ENCODE results near the gene METTL9.
A peak's percentile ranks its signal among the peaks of the same experiment; 100 is the strongest.
"Not testable (repeated sequence)": the region's sequence is repeated elsewhere in the genome, so short reads cannot be mapped to it uniquely, and the experiment has no call there.

Gene METTL9

DNA sequence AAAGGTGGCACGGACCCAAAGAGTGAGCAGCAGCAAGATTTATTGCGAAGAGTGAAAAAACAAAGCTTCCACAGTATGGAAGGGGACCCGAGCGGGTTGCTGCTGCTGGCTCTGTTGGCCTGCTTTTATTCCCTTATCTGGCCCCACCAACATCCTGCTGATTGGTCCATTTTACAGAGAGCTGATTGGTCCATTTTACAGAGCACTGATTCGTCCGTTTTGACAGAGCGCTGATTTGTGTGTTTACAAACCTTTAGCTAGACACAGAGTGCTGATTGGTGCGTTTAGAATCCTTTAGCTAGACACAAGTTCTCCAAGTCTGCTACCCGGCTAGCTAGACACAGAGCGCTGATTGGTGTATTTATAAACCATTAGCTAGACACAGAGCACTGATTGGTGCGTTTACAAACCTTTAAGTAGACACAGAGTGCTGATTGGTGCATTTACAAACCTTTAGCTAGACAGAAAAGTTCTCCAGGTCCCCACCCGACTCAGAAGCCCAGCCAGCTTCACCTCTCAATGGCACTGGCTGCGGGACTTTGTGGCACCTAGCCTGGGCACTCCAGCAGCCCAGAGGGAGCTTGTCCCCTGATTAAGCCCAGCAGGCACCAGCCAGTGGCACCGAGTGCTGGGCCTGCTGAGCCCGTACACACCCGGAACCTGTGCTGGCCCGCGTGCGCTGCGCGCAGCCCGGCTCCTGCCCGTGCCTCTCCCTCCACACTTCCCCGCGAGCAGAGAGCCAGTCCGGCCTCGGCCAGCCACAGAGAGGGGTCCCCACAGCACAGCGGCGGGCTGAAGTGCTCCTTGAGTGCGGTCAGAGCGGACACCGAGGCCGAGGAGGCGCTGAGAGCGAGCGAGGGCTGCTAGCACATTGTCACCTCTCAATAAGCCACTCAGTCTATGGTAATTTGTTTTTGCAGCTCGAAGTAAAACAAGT lies 37.9 kb downstream of the METTL9 start:
- DNase-seq (ENCODE audit: low read depth): no peak

DNA sequence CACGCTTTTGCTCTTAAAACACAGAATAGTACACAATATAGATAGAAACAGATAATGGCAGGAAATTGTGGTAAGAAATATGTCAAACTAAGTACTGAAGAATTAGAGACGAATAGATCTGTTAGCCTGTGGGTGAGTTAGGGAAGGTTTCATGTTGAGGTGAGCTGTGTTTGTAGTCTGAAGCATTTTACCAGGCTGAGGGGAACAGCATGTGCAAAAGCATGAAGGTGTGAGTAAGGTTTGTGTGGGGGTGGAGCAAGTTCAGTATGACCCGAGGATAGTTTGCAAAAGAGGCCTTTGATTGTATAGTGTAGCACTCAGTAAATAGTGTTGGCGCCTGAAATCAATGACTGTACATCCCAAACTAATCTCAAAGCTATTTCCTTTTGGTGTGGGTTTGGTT lies 39.2 kb downstream of the METTL9 start:
- DNase-seq (ENCODE audit: low read depth): peak; percentile 56

DNA sequence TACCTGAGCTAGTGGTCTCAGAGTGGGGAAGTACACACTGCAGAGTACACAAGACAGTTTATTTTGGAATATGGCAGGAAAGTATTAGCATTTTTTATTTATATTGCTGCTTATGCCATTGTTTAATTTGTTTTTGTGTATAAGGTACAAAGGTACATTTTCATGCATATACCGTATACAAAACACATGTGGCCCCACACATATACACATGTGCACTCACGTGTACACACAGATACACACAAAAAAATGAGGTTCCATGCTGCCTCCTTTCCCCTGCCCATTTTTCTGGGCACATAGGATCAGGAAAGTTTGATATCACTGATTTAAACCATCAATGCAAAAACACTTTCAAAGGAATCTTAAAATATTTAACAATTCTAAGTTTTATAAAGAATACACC lies 40.1 kb downstream of the METTL9 start:
- no peak for DNase-seq (ENCODE audit: low read depth)

GRCh38 chr16:21641916-21642315 lies 42.5 kb downstream of the METTL9 start:
- DNase-seq (ENCODE audit: low read depth): no peak

- DNase-seq (ENCODE audit: low read depth): no peak
Observed at GRCh38 chr16:21642861-21643260, 43.5 kb downstream of the METTL9 start.

GRCh38 chr16:21643785-21644184 lies 44.4 kb downstream of the METTL9 start:
- DNase-seq (ENCODE audit: low read depth): no peak

GRCh38 chr16:21644674-21645073 lies 45.3 kb downstream of the METTL9 start:
- DNase-seq (ENCODE audit: low read depth): no peak

DNA sequence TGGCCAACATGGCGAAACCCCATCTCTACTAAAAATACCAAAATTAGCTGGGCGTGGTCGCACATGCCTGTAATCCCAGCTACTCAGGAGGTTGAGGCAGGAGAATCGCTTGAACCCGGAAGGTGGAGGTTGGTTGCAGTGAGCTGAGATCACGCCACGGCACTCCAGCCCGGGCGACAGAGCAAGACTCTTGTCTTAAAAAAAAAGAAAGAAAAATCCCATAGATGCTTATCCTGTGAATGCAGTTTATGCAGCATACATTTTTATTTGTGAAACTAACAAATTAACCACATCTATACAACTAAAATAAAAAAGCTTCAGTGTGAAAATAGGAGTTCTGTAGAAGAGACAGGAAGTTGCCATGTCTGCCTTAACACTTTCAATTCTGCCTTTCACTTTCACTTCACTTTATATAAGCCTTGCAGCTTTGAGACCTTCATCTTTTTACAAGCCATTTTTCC lies 45.9 kb downstream of the METTL9 start:
- DNase-seq (ENCODE audit: low read depth): peak; percentile 50

DNA sequence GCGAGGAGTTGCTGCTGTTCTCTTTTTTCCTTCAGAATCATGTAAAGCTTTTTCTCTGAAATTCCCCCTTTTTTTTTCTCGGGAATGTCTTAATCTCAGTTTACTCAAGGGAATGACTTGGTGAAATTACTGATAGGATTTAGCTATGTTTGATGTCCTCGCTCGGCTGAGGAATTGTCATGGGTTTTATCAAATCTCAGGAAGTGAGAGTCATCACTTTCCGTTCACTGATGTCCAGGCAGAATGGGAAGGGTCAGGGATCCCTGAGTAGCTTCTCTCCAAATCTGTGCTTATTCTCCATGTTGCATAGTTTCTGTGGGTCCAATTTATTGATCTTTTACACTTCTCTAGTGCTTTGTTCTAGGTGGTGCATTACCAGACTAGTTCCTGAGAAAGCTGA lies 46.7 kb downstream of the METTL9 start:
- DNase-seq (ENCODE audit: low read depth): no peak

DNA sequence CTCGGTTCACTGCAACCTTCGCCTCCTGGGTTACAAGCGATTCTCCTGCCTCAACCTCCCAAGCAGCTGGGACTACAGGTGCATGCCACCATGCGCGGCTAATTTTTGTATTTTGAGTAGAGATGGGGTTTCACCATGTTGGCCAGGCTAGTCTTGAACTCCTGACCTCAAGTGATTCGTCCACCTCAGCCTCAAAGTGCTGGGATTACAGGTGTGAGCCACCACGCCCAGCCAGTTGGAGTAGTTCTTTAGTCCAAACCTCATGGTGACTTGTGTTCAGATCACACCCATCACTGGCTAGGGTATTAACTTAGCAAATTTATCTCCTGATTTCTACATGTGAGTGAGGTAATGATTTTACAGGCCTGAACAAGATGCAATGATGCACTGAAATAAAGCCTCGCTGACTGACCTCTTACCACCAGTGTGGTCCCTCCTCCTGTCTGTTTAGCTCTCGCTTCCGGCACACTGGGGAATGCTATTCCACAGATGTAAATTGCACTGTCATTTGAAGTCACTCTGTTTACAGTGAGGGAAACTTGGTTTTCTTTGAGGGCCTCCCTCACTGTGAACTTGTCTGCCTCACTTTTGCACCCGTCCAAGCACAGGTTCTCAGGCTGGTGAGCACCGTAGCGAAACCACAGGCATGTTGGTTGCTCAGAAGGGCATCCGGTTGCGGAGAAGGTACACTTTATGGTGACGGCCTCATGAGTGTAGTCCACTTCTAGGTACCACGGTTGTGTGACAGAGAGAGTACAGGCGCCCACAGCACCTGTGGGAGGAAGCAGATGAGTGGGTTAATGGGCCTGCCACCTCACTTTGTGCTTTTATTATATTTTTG lies 47.6 kb downstream of the METTL9 start:
- DNase-seq (ENCODE audit: low read depth): no peak

DNA sequence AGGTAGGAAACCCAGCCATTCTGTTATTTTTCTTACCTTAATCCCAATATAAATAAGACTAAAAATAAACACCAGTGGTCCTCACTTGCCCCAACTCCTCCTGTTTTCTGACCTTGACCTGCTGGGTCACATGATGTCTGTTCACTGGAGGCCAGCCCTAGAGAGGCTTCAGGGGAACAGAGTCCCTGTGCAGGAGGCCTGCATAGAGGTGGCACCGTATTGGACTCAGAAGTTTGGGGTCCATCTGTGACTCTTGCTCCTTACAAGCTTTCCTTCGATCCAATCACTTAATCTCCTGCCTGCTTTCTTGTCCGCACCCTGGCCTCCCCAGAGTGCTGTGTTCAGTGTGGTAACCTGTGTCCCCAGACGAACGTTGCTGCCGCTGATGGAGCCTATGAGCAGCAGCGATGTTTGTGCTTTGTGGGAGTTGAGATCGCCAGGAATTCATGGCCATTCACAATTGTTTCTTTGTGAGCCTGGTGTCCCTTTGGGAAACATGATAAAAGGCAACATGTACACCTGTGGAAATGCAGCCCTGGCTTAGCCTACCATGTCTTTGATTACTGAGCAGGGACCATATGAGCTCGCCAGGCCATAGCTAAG lies 48.3 kb downstream of the METTL9 start:
- no peak for DNase-seq (ENCODE audit: low read depth)

DNA sequence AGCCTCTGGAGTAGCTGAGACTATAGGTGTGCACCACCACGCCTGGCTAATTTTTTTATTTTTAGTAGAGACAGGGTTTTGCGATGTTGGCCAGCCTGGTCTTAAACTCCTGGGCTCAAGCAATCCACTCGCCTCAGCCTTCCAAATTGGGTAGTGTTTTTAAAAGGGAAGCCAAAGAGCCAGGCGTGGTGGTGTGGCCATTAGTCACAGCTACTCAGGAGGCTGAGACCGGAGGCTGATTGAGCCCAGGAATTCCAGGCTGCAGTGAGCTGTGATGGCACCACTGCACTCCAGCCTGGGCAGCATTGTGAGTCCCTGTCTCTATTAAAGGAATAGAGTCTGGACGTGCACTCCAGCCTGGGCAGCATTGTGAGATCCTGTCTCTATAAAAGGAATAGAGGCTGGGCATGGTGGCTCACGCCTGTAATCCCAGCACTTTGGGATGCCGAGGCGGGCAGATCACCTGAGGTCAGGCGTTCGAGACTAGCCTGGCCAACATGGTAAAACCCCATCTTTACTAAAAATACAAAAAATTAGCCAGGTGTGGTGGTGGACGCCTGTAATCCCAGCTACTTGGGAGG lies 50.5 kb downstream of the METTL9 start:
- not testable (repeated sequence) for DNase-seq (ENCODE audit: low read depth)

DNA sequence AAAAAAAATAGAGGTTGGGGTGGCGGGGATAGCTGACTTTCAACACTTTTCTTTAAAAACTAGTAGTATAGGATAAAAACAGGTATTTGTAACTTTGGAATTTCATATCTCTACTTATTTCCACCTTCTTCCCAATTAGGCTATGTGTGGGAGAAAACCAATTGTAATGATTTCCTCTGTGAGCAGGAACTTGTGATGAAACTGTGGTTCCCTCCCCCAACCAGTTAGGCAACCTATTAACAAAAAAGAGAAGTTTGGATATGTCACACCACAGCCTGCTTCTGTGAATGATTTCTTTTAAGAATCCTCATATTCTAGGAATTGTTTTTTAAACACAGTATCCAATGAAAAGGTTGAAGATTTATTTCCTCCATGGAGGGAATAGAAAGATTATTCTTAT lies 51.1 kb downstream of the METTL9 start:
- no peak for DNase-seq (ENCODE audit: low read depth)

GRCh38 chr16:21651515-21651914 lies 52.1 kb downstream of the METTL9 start:
- DNase-seq (ENCODE audit: low read depth): no peak

- DNase-seq (ENCODE audit: low read depth): no peak
Observed at GRCh38 chr16:21652453-21652852, 53.1 kb downstream of the METTL9 start, which contains the start of gene IGSF6. IGSF6 (minus strand) TSS chr16:21652608; CDS start chr16:21652598, 10 bp downstream.

DNA sequence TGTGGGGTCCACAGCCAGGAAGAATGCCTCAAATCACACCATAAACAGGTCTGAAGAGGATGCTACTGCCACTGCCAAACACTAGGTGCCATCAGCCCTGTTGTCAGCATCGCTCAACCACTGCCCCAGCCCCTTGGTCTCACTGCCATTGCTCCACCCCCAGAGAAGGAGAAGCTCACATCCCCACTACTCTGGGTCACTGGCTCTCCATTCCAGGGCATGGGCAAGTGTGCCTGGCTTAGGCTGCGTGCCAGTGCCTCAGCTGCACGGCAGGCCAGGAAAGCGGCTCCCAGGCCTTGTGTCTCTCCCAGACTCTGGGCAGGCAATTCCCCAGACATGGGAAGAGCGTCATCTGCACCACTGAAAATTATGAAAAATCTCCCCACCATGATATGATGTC lies 54.2 kb downstream of the METTL9 start:
- no peak for DNase-seq (ENCODE audit: low read depth)

- DNase-seq (ENCODE audit: low read depth): no peak
Observed at GRCh38 chr16:21654466-21654865, 55.1 kb downstream of the METTL9 start.

DNA sequence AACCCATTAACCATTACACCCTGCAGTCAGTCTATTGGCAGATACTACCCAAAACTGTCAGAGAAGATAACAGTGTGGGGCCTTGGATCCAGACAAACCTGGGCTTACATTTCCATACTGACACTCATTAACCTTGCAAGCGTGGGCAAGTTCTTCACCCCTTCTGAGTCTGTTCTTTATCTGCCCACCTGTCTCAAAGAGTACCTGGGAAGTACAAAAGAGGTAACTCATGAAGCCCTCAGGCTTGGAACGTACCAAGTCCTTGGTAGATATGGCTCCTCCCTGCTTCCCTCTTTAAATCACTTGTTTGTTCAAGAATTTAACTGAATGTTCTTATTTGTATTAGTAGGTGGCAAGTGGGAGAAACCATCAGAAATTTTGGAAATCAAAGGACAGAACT lies 55.5 kb downstream of the METTL9 start:
- DNase-seq (ENCODE audit: low read depth): no peak

DNA sequence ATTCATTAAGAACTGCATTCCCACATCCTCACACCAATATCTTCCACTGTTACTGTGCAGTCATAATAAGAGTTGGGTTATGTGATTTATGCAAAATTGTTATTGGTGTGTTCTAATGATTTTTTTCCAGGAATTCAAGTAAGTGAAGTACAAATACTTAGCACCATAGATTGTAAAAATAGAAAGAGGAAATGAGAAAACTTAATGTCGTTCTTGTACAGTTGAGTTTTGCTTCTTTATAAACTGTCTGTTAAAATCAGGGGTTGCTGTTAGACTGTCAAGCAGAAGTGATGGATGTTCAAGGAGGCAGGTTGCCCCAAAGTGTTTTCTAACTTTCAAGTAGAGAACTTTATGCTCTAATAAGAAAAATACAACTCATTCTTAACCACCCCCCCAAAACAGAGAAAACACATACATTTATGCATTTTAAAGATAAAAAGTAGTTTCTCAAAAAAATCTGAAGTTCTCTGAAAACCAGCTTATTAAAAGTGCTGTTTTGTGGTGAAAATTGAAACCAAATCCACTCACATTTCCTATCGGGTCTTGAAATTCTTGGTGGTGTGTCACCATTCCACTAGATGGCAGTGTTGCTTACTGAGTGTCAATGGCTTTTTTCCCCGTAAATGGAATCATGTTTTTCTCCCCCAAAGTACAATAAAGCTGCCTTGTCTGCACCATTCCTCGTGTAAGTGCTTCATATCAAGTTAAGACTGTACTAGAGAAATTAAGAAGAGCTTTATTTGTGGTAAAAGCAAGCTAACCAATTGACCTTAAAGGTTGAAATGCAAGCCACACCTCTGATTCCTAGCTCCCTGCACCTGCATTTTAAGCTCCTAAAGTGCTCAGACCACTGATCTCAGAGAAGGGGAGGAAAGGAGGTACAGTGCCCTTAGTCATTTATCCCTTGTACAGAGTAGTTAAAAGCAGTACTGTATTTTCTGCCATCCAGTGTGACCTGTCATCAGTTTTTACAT lies 57.7 kb downstream of the METTL9 start:
- peak; percentile 67 for DNase-seq (ENCODE audit: low read depth)

- DNase-seq (ENCODE audit: low read depth): no peak
Observed at GRCh38 chr16:21659124-21659523, 59.7 kb downstream of the METTL9 start.

All from EH (cell line).